GM21515 (cell line): ENCODE data around the gene MUC2.

Source experiments
- ATAC-seq: cut with Tn5 transposase; IDR thresholded peaks from one replicate; pipeline ENCODE4 v1.9.1; 2021; ENCODE audit not compliant: unreplicated experiment

Gene MUC2

GRCh38 chr11:1050581-1051355 is 23.9 kb upstream of the MUC2 start:
- no peak for ATAC-seq

DNA sequence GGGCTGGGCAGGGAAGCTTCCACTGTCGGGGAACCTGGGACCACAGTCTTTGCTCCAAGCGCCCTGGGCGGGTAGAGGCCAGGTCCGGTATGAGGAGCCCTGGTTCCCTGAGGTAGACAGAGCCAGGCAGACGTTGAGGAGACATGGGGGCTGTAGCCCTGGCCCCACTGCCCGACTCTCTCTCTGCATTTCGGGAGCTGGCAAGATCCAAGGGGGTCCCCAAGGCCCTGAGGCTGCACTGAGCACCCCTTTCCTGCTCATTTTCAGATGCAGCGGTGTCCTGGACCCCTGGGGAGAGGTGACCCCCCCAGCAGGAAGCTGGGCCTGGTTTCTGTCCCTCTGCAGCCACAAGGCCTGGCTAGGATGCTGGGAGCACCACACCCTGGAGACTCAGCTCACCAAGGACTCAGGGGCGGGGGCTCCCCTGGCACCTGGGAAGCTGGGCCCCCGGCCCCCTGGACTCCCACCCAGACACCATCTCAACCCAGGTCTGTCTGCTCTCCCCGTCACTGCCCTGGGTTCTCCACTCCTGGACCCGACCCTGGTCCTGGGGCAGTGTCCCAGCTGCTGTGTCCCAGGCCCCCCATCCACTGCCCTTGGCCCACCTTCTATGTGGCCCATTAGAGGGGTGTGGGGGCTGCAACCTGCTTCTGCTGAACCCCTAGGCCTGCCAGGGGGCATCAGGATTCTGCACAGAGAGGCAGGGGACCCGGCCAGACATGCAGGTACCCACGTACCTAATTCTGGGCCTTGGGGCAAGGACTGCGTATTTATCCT is 23.1 kb upstream of the MUC2 start:
- ATAC-seq: no peak

DNA sequence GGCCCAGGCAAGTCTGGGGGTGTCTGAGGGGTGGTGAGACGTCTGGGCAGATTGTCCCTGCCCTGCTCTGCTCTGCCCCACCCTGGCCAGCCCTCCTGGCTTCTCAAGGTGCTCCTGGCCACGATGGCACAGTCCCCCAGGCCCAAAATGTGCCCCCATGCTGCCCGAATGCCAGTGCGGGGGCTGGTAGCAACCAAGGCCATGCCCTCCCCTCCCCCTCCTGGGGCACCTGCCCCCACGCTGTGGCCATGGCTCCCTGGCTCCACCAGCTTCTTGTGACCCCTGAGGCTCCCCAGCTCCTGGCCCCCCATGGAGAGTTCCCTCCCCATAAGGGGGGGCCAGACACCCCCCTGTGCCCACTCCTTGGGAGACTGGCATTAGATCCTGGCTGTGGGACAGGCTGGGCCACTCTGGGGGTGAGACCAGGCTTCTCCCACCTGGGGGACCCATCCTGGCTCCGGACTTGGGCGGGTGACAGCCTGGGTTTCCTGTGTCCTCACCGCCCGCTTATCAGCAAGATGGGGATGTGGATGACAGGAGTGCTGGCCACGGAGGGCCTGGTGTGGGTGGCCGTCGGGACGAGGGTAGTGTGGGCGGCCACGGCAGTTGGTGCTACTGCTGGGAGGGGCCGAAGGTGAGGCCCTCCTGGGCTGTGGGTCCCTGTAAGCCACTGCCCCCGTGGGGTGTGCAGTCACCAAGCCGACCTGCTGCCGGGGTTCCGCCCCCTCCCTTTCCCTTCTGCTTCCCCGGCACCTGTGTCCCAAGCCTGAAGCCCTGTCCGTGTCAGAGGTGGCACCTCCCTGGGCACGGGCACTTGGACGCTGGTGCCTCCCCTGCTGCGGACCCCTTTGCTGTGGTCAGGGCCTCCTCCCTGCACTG is 22.3 kb upstream of the MUC2 start:
- no peak for ATAC-seq

- no peak for ATAC-seq
Measured at GRCh38 chr11:1053121-1053901, 21.4 kb upstream of the MUC2 start.

- ATAC-seq: no peak
Measured at GRCh38 chr11:1054143-1055108, 20.2 kb upstream of the MUC2 start.

DNA sequence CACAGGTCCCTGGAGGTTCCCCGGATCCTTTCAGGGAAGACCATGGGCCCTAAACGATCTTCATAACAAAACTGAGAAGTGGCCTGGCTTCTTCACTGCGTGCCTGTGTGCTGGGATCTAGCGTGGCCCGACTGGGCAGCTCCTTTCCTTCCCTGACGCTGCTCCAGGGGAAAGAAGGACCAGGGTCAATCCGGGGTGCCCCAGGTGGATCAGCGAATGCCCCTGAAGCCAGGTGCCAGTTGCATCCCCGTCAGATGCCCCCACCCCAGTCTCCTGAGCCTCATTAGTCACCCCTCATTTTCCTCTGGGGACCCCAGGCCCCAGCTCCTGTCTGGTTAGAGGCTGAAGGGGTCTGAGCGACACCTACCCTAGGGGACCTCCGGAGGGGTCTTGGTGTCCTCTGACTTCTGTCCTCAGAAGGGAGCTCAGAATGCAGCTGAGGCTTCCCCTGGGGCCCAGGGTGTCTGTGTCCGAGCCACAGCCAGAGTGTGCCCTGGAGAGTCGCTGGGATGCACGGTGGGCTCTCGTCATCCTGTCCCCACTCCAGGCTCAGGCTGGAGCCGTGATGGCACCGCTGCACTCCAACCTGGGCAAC is 19.5 kb upstream of the MUC2 start:
- no peak for ATAC-seq

DNA sequence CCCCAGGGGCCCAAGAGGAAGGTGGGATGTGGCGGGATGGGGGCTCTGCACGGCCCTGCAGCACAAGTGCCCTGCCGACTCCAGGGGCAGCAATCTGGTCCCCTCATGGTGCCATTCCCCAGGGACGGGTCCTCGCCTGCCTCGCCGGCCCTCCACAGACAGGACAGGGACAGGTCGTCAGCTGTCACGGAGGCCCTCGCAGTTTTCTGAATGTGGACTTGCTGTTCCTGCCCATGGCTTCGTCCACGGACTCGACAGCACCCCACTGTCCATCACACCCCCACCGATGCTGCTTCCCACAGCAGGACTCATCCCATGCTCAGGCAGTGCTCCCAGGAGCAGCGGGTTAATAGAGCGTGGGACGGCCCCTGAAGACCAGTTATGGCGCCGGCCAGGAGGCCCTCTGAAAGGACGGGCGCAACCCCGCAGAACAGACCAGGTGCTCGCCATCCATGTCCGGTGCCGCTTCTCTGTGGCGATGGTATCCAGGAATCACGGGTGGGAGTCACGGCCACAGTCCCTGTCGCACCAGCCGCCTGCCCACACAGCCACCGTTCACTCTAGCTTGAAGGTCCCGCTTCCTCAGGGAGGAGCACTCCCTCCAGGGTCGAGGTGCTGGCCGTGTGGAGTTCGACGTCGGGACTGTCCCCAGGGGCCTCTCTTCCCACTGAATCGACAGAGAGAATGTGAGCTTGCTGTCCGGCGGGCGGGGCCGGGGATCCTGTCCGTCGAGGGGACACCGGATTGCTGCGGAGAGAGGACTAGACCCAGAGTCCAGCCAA is 18.5 kb upstream of the MUC2 start:
- no peak for ATAC-seq

DNA sequence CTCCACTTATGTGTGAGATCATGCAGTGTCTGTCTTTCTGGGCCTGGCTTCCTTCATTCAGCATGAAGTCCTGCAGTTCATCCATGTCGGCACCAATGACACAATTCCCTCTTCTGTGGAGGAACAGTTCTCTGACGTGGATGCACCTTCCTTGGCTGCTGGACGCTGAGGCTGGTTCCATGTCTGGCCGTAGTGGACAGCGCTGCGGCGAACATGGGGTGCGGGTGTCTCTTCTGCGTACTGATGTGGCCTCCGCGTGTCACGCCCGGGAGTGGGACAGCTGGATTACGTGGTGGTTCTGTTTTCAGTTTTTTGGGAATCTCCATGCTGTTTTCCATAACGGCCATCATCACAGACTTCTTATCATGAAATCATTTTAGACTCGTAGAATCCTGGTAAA is 16.9 kb upstream of the MUC2 start:
- no peak for ATAC-seq

- no peak for ATAC-seq
Measured at GRCh38 chr11:1059759-1060158, 14.9 kb upstream of the MUC2 start.

- ATAC-seq: no peak
Measured at GRCh38 chr11:1060410-1060809, 14.3 kb upstream of the MUC2 start.

DNA sequence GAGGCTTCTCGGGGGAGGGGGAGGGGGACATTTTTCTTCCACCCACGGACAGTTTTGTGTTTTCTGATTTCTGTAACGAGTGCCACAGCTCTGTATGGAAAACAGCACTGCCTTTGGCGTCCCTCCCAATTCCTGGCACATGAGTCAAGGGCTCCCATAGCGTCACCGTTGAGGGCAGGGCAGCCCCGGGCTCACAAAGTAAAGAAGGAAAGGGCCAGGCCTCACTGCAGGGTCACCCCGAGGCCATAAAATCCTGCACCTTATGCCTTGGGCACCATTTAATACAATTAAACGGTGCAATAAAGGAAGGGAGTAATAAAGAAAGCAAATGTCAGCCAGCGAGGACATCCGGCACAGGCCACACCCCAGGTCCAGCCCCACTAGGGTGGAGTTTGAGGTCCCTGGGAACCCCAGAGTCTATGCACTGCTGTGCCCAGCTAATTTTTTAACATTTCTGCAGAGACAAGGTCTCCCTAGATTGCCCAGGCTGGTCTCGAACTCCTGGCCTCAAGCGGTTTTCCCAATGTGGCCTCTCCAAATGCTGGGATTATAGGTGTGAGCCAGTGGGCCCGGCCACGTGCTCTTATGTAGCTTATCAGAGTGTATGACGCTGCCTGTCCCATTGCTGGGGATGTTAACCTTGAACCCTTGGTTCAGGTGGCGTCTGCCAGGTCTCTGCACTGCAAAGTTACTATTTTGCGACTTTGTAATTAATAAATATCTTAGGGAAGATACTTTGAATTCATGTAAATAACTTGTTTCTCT is 13.6 kb upstream of the MUC2 start:
- no peak for ATAC-seq

GRCh38 chr11:1062075-1062820 is 12.4 kb upstream of the MUC2 start:
- no peak for ATAC-seq

DNA sequence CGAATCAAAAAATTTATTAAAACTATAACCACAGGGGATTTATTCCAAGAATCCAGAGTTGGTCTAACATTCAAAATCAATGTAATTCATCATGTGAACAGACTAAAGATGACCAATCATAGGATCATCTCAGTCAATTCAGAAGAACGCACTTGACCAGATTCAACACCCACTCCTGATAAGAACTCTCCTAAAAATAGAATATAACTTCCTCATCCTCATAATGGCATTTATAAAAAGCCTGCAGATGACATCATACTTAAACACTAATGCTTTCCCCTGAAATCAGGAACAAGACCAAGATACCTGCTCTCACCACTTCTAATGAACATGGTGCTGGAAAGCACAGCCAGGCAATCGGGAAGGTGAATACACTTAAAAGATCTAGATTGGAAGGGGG is 10.5 kb upstream of the MUC2 start:
- no peak for ATAC-seq

- no peak for ATAC-seq
Measured at GRCh38 chr11:1067812-1068496, 6.7 kb upstream of the MUC2 start.

- no peak for ATAC-seq
Measured at GRCh38 chr11:1069740-1070139, 4.9 kb upstream of the MUC2 start.
